Activated naive CD4-positive, alpha-beta T cell treated with anti-CD3 and anti-CD28 coated beads, Interleukin-2, amount 50 U/mL, for 24 hours (primary cell): ENCODE measurements around the gene CFB.
A peak's percentile ranks its signal among the peaks of the same experiment; 100 is the strongest.
"Not testable (repeated sequence)": the region's sequence is repeated elsewhere in the genome, so short reads cannot be mapped to it uniquely, and the experiment has no call there.

Experiments used
- H3K27ac Mint-ChIP-seq: one replicate; pipeline ENCODE4 v1.8.0; 2021; ENCODE audit warnings: mild to moderate bottlenecking, mixed read lengths
- H3K27me3 Mint-ChIP-seq: one replicate; pipeline ENCODE4 v1.8.0; 2021; ENCODE audit warnings: mixed read lengths
- H3K36me3 Mint-ChIP-seq: one replicate; pipeline ENCODE4 v1.8.0; 2021; ENCODE audit warnings: mixed read lengths
- H3K4me1 Mint-ChIP-seq: one replicate; pipeline ENCODE4 v1.8.0; 2021; ENCODE audit warnings: mixed read lengths
- H3K4me3 Mint-ChIP-seq: one replicate; pipeline ENCODE4 v1.8.0; 2021; ENCODE audit warnings: mild to moderate bottlenecking, mixed read lengths
- H3K9me3 Mint-ChIP-seq: one replicate; pipeline ENCODE4 v1.8.0; 2021; ENCODE audit warnings: mixed read lengths

CFB gene

DNA sequence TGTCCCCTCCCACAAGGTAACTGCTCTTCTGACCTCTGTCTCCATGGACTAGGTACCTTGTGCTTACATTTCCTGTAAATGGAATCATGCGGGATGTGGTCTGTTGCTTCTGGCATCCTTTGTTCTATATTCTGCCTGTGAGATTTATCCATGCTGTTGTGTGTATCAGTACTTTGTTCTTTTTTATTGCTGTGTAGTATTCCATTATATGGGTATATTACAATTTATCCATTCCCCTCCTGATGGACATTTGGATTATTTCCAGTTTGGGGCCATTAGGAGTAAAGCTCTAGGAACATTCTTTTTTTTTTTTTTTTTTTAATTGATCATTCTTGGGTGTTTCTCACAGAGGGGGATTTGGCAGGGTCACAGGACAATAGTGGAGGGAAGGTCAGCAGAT is 14.9 kb upstream of the CFB start:
- peaks cover 3% of the 10 kb centered on the region for H3K27me3 Mint-ChIP-seq
- no peak overlapping the region for H3K27ac Mint-ChIP-seq
- no peak overlapping the region for H3K4me3 Mint-ChIP-seq
- H3K9me3 Mint-ChIP-seq, result no peaks in the 10 kb centered on the region
- no peaks in the 10 kb centered on the region for H3K36me3 Mint-ChIP-seq
- H3K4me1 Mint-ChIP-seq, result no peaks in the 10 kb centered on the region

DNA sequence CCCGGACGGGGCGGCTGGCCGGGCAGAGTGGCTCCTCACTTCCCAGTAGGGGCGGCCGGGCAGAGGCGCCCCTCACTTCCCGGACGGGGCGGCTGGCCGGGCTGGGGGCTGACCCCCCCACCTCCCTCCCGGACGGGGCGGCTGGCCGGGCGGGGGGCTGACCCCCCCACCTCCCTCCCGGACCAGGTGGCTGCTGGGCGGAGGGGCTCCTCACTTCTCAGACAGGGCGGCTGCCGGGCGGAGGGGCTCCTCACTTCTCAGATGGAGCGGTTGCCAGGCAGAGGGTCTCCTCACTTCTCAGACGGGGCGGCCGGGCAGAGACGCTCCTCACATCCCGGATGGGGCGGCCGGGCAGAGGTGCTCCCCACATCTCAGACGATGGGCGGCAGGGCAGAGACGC is 13.8 kb upstream of the CFB start:
- not testable (repeated sequence) for H3K4me1 Mint-ChIP-seq, H3K27me3 Mint-ChIP-seq, H3K4me3 Mint-ChIP-seq, H3K36me3 Mint-ChIP-seq, H3K9me3 Mint-ChIP-seq, H3K27ac Mint-ChIP-seq

DNA sequence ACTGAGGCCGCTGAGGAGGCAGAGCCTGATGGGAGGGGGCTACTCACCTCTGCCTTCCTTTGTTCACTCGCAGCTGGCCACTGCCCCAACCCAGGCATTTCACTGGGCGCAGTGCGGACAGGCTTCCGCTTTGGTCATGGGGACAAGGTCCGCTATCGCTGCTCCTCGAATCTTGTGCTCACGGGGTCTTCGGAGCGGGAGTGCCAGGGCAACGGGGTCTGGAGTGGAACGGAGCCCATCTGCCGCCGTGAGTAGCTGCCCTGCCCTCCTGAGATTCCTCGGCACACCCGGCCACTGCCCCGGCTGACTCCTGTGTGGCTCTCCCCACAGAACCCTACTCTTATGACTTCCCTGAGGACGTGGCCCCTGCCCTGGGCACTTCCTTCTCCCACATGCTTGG is 12.4 kb upstream of the CFB start:
- H3K4me1 Mint-ChIP-seq, result no peaks in the 10 kb centered on the region
- no peaks in the 10 kb centered on the region for H3K9me3 Mint-ChIP-seq

DNA sequence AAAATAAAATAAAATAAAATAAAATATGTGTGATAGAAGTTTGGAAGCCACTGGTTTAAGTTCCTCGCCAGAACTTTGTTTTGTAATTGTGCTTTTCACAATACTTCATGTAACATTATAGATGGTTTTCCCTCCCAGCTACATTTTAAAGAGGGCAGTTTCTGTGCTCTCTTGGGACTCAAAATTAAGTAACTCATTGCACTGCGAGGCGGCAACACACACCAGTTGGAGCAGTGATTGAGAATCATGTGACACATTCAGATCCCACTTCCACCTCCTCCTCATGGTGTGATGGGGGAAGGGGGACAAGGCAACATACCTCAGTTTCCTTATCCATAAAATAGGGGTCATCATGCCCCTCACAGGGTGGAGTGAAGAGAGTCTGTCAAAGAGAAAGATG is 10.9 kb upstream of the CFB start:
- Mint-ChIP-seq H3K9me3 (no peaks in the 10 kb centered on the region), H3K4me1 (no peaks in the 10 kb centered on the region)

More for the DNA sequence above, 12.4 kb upstream of the CFB start:
- Mint-ChIP-seq H3K4me3 (no peak overlapping the region), H3K27me3 (peaks cover 3% of the 10 kb centered on the region), H3K27ac (no peak overlapping the region), H3K36me3 (no peaks in the 10 kb centered on the region)

DNA sequence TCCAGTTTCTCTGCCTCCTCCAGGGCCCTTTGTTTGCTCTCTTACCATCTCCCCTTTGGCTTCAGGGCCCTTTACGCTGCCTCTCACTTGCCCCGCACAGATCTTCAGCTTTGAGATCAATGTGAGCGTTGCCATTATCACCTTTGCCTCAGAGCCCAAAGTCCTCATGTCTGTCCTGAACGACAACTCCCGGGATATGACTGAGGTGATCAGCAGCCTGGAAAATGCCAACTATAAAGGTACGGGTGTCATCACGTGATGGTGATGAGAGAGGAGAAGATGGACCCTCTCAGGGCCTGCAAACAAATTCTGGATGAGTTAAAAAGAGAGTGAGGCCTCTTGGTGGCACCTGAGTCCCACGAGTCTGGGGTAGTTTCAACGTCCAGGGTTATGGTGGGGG is 10.1 kb upstream of the CFB start:
- peak overlapping the region; percentile 30 for H3K27ac Mint-ChIP-seq
- H3K9me3 Mint-ChIP-seq, result no peaks in the 10 kb centered on the region
- no peak overlapping the region for H3K4me3 Mint-ChIP-seq
- no peaks in the 10 kb centered on the region for H3K36me3 Mint-ChIP-seq
- H3K27me3 Mint-ChIP-seq, result peaks cover 3% of the 10 kb centered on the region
- H3K4me1 Mint-ChIP-seq, result no peaks in the 10 kb centered on the region

More for the DNA sequence above, 10.9 kb upstream of the CFB start:
- H3K27ac Mint-ChIP-seq, result no peak overlapping the region
- H3K36me3 Mint-ChIP-seq, result no peaks in the 10 kb centered on the region
- H3K4me3 Mint-ChIP-seq, result no peak overlapping the region
- peaks cover 3% of the 10 kb centered on the region for H3K27me3 Mint-ChIP-seq

DNA sequence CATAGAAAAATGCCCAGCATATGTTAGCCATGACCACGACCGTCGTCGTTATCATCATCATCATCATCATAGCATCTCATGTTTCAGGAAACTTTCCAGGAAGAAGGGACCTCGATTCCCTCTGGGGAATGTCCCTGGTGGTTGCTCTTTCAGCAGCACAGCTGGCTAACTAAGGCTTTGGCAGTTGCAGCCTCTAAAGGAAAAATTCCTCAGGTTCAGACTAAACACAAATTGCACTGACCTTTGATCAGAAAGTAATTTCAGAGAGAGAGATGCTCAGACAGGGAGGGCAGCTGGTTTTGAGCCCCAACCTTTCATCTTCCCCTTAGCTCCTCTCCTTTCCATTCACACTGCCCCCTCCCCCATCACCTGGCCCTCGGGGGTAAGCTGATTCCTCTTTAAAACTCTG is 5.6 kb upstream of the CFB start:
- no peak overlapping the region for H3K27ac Mint-ChIP-seq
- no peaks in the 10 kb centered on the region for H3K36me3 Mint-ChIP-seq
- peaks cover 2% of the 10 kb centered on the region for H3K27me3 Mint-ChIP-seq
- H3K4me1 Mint-ChIP-seq, result no peaks in the 10 kb centered on the region
- no peaks in the 10 kb centered on the region for H3K9me3 Mint-ChIP-seq
- no peak overlapping the region for H3K4me3 Mint-ChIP-seq

DNA sequence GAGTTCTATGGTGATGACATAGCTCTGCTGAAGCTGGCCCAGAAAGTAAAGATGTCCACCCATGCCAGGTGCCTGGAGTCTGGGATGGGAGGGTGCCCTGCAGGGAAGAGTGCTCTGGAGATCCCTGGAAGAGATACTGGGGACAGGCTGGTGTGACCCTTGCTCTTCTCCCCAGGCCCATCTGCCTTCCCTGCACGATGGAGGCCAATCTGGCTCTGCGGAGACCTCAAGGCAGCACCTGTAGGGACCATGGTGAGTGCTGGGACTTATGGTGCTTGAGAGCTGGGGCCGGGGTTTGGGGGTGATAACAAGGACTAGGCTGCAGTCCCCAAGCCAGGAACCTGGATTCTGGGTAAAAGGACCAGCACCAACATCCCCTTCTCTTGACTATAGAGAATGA is 2.2 kb upstream of the CFB start:
- H3K9me3 Mint-ChIP-seq, result no peaks in the 10 kb centered on the region
- H3K36me3 Mint-ChIP-seq, result no peaks in the 10 kb centered on the region
- H3K27me3 Mint-ChIP-seq, result peaks cover 2% of the 10 kb centered on the region
- H3K4me3 Mint-ChIP-seq, result no peak overlapping the region
- no peak overlapping the region for H3K27ac Mint-ChIP-seq
- peaks cover 4% of the 10 kb centered on the region for H3K4me1 Mint-ChIP-seq

DNA sequence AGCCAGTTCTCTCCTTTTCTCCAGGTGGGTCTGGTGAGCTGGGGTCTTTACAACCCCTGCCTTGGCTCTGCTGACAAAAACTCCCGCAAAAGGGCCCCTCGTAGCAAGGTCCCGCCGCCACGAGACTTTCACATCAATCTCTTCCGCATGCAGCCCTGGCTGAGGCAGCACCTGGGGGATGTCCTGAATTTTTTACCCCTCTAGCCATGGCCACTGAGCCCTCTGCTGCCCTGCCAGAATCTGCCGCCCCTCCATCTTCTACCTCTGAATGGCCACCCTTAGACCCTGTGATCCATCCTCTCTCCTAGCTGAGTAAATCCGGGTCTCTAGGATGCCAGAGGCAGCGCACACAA is 765 bp upstream of the CFB start:
- peak overlapping the region; percentile 23 for H3K27ac Mint-ChIP-seq
- no peaks in the 10 kb centered on the region for H3K36me3 Mint-ChIP-seq
- no peak overlapping the region for H3K4me3 Mint-ChIP-seq
- H3K27me3 Mint-ChIP-seq, result peaks cover 2% of the 10 kb centered on the region
- peaks cover 4% of the 10 kb centered on the region for H3K4me1 Mint-ChIP-seq
- H3K9me3 Mint-ChIP-seq, result no peaks in the 10 kb centered on the region

DNA sequence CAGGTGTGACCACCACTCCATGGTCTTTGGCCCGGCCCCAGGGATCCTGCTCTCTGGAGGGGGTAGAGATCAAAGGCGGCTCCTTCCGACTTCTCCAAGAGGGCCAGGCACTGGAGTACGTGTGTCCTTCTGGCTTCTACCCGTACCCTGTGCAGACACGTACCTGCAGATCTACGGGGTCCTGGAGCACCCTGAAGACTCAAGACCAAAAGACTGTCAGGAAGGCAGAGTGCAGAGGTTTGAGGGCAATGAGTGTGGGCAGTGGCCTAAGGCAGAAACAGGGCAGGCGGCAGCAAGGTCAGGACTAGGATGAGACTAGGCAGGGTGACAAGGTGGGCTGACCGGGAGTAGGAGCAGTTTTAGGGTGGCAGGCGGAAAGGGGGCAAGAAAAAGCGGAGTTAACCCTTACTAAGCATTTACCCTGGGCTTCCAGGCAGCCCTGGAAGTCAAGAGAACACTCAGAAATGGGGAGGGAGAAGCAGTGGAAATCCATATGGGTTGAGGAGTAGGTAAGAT is 533 bp downstream of the CFB start:
- no peak overlapping the region for H3K27ac Mint-ChIP-seq
- no peaks in the 10 kb centered on the region for H3K9me3 Mint-ChIP-seq
- H3K36me3 Mint-ChIP-seq, result no peaks in the 10 kb centered on the region
- H3K27me3 Mint-ChIP-seq, result peaks cover 2% of the 10 kb centered on the region
- H3K4me3 Mint-ChIP-seq, result no peak overlapping the region
- peaks cover 4% of the 10 kb centered on the region for H3K4me1 Mint-ChIP-seq

DNA sequence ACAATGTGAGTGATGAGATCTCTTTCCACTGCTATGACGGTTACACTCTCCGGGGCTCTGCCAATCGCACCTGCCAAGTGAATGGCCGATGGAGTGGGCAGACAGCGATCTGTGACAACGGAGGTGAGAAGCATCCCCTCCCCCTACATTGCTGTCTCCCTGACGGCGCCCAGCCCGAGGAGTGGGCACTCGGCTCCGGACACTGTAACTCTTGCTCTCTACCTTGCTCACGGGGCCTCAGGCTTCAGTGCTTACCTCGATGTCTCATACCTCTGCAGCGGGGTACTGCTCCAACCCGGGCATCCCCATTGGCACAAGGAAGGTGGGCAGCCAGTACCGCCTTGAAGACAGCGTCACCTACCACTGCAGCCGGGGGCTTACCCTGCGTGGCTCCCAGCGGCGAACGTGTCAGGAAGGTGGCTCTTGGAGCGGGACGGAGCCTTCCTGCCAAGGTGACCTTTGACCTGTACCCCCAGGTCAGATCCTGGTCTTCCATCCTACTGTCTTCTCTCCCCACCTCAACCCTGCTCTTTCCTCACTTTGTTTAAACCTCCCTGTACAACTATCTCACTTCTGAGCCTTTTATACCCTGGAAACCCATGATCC is 1.3 kb downstream of the CFB start:
- Mint-ChIP-seq H3K9me3 (no peaks in the 10 kb centered on the region), H3K4me3 (no peak overlapping the region), H3K27me3 (peaks cover 2% of the 10 kb centered on the region), H3K27ac (no peak overlapping the region), H3K4me1 (peaks cover 4% of the 10 kb centered on the region), H3K36me3 (no peaks in the 10 kb centered on the region)

DNA sequence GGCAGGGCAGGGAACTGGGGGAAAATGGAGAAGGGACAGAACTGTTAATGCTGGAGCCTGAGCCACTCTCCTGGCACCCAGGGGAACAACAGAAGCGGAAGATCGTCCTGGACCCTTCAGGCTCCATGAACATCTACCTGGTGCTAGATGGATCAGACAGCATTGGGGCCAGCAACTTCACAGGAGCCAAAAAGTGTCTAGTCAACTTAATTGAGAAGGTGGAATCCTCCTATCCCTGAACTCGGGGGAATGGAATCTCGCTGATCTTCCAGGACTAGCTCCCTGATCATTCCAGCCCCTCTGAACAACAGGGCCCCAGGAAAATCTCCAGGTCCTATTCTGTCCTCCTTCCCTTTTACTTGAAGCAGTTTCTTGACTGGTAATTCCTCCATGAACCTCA is 2.0 kb downstream of the CFB start:
- peaks cover 3% of the 10 kb centered on the region for H3K36me3 Mint-ChIP-seq
- no peak overlapping the region for H3K4me3 Mint-ChIP-seq
- no peaks in the 10 kb centered on the region for H3K27me3 Mint-ChIP-seq
- H3K4me1 Mint-ChIP-seq, result peaks cover 4% of the 10 kb centered on the region
- no peaks in the 10 kb centered on the region for H3K9me3 Mint-ChIP-seq
- H3K27ac Mint-ChIP-seq, result no peak overlapping the region

DNA sequence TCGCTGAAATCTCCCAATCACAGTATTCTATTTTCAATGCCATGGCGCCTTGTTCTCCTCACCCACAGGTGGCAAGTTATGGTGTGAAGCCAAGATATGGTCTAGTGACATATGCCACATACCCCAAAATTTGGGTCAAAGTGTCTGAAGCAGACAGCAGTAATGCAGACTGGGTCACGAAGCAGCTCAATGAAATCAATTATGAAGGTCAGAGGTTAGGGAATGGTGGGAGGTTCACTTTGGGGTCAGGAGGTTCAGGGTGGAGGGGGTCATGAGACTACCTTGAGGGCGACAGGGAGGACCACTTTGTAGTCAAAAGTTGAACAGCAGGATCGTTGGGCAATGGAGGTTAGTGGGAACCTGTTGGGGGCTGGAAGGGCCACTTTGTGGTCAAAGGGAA is 2.4 kb downstream of the CFB start:
- no peak overlapping the region for H3K27ac Mint-ChIP-seq

DNA sequence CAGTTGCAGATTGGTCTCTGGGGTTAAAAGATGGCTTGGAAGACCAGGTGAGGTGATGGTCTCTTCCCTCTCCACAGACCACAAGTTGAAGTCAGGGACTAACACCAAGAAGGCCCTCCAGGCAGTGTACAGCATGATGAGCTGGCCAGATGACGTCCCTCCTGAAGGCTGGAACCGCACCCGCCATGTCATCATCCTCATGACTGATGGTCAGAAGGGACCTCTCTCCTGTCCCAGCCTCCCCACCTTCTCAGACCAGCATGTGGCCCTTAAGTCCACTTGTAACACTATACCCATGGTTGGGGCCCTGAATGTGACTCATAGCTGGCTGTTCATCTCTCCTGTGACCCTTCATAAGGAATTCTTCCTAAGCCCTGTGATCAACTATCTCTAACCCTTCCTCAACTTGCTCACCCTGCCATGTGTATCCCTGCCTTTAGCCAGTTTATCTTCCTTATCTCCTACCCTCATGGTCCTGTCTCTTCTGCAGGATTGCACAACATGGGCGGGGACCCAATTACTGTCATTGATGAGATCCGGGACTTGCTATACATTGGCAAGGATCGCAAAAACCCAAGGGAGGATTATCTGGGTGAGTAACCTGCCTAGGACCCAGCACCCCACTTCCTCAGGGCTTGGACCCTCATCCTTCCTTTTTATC is 3.0 kb downstream of the CFB start:
- H3K36me3 Mint-ChIP-seq, result peaks cover 7% of the 10 kb centered on the region

More for the DNA sequence above, 2.4 kb downstream of the CFB start:
- no peaks in the 10 kb centered on the region for H3K27me3 Mint-ChIP-seq
- H3K36me3 Mint-ChIP-seq, result peaks cover 5% of the 10 kb centered on the region
- H3K4me3 Mint-ChIP-seq, result no peak overlapping the region
- H3K4me1 Mint-ChIP-seq, result peaks cover 4% of the 10 kb centered on the region
- no peaks in the 10 kb centered on the region for H3K9me3 Mint-ChIP-seq

DNA sequence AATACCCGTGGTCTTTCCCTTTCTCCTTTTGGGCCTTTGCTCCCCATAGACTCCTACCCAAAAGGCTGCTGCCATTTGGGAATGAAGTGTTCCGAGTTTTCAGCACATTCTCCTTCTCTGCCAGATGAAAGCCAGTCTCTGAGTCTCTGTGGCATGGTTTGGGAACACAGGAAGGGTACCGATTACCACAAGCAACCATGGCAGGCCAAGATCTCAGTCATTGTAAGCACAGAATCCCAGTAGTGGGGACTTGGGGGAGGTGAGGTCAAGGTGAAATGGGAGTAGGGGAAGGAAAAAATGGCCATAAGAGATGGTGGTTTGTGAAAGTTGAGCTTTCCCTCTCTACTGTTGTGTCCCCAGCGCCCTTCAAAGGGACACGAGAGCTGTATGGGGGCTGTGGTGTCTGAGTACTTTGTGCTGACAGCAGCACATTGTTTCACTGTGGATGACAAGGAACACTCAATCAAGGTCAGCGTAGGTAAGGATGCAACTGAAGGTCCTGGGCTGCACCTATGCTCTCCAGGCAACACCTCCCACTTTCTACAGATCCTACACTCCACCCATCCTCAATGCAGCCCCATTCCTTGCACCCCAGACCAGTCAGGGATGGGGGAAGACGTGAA is 4.1 kb downstream of the CFB start:
- Mint-ChIP-seq H3K9me3 (no peaks in the 10 kb centered on the region), H3K36me3 (peaks cover 9% of the 10 kb centered on the region), H3K27me3 (no peaks in the 10 kb centered on the region), H3K4me3 (no peak overlapping the region), H3K27ac (no peak overlapping the region), H3K4me1 (peaks cover 4% of the 10 kb centered on the region)

More for the DNA sequence above, 3.0 kb downstream of the CFB start:
- Mint-ChIP-seq H3K27me3 (no peaks in the 10 kb centered on the region), H3K9me3 (no peaks in the 10 kb centered on the region), H3K27ac (no peak overlapping the region), H3K4me1 (peaks cover 4% of the 10 kb centered on the region), H3K4me3 (no peak overlapping the region)

DNA sequence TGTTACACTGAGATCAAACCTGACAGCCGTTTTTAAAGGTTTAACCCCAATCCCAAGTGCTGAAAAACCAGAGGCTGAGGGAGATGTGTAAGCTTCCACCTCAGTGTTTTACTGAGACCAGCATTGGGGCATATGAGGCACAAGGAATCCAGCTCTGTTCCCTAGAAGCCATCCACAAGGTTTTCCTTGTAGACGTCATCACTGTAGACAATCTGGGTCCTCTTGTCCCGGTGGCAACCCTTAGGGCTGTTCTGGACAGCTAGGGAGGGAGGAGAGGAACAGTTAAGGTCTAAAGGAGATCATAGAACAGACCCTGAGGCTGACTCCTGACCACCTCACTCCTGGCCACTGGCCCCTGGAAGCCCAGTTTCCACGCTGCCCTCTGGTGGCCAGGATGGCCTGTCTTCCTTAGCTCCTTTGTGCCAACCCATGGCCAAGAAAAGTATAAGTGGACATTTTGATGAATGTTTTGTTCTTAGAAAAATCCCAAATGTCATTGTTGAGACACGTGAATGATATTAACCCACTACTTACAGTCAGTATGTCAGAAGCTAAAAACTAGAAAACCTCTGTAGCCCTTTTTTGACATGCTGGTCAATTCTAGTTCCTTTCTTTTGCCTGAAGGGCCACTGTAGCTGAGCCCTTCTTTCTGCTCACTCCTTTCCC is 6.4 kb downstream of the CFB start:
- Mint-ChIP-seq H3K36me3 (peaks cover 9% of the 10 kb centered on the region), H3K9me3 (no peaks in the 10 kb centered on the region), H3K27me3 (no peaks in the 10 kb centered on the region), H3K4me3 (no peak overlapping the region), H3K4me1 (peaks cover 3% of the 10 kb centered on the region), H3K27ac (no peak overlapping the region)

DNA sequence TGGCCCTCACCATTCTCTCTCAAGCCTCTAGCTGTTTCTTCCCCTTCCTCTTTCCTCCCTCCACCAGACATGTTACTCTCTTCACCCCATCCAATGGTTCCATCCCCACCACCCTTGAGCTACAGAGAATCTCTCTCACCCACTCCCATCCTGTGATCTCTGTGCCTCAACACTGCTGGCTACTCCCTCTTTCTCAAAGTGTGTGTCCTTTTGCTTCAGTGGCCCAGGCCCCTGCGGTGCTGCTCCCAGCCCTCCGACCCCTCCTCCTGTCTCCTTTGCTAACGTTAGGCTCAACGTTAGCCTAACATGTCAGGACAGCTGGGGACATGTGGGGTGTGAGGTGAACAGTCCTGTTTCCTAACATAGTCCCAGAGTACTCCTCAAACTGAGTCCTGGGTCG is 7.0 kb downstream of the CFB start:
- no peaks in the 10 kb centered on the region for H3K27me3 Mint-ChIP-seq
- peak overlapping the region; percentile 31 for H3K27ac Mint-ChIP-seq
- H3K9me3 Mint-ChIP-seq, result no peaks in the 10 kb centered on the region
- H3K36me3 Mint-ChIP-seq, result peaks cover 9% of the 10 kb centered on the region
- no peak overlapping the region for H3K4me3 Mint-ChIP-seq
- peaks cover 9% of the 10 kb centered on the region for H3K4me1 Mint-ChIP-seq
